Femur (tissue), 1 donor: ENCODE data around the gene LCK.

Source experiments
- DNase-seq: peaks from one replicate; pipeline ENCODE4 v3.0.0-alpha.2; 2017

The LCK gene

DNA sequence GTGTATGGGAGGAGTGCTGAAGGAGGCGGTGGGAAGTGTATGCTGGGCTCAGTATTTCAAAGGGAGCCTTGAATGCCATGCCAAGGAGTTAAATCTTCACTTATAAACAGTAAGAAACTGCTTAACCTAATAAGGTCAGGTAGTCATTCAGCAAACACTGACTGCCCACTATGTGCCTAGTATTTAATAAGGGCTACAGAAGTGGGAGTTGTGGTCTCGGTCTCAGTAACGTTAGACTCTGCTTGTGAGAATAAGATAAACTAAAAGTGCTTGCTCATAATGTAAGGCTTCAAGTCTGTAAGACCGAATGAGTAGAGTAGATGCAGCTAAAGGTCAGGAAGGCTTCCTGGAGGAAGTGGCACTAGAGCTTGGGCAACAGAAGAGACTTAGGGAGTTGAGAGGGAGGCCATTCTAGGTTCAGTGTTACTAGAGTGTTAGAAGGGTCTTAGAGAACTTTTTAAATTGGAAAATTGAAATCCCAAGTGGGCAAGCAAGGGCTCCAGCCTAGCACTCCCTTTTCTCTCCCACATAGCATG, 78.9 kb downstream of the LCK start:
- DNase-seq: no peak

DNA sequence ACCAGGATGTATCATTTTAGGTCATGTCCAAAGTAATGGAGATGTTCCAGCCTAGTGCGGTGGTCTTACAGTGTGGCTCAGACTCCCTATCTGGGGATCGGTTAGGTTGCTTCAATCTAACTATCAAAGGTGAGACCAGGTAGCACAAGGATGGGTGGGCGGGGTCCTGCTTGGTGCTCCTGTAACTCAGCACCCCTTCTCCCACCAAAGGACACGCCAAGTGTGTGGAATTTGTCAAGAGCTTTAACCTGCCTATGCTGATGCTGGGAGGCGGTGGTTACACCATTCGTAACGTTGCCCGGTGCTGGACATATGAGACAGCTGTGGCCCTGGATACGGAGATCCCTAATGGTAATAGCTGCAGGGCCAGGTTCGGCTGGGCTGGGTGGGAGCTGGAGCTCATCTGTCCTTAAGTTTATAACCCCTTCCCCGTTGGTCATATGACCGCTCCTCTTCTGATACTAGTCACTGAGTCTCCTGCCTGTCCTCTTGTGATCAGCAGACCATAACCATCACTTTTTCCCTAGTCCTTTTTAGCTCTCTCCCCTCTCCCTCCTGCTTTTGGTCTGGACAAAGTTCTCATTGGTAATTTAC, 79.6 kb downstream of the LCK start:
- DNase-seq: no peak

DNA sequence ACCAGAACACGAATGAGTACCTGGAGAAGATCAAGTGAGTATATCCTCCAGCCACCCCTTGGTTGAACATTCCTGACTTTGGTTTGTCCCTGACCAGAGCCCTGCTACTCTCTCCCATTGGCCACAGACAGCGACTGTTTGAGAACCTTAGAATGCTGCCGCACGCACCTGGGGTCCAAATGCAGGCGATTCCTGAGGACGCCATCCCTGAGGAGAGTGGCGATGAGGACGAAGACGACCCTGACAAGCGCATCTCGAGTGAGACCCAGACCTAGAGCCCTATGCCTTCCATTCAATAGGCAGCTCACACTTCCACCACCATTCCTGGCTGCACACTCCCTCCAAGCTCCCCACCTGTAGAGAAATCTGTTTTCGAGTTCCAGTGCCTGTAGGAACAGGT, 80.5 kb downstream of the LCK start:
- DNase-seq: no peak

DNA sequence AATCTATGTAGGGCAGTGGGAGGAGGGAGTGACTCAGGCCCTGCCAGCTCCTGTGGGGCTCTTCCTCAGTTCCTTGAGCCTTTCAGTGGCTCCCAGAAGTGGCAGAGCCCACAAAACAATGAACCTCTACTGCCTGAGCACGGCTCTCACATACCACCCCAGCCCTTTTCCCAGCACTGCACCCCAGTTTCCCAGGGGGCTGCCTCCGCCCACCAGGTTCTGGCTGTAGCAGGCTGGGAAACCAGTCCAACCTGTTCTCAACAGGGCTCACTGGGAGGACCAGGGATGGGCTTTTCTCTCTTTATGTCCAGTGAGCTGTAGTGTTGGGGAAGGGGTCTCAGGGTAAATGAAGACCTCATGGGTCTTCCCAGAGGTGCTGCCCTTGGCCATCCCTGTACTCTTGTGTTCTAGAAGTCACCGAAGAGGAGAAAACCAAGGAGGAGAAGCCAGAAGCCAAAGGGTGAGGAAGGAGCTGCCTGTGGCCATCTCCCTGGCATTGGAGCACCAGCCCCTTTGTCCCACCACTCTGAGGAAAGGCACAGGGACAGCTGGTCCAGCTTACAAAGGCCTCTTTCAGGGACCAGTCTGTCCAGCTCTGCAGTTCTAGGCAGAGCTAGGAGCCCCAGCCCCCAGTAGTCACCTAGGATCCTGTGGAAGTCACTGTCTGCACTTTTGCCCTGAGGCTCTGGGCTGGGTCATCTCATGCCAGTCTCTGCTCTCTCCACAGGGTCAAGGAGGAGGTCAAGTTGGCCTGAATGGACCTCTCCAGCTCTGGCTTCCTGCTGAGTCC, 81.4 kb downstream of the LCK start:
- DNase-seq: no peak

DNA sequence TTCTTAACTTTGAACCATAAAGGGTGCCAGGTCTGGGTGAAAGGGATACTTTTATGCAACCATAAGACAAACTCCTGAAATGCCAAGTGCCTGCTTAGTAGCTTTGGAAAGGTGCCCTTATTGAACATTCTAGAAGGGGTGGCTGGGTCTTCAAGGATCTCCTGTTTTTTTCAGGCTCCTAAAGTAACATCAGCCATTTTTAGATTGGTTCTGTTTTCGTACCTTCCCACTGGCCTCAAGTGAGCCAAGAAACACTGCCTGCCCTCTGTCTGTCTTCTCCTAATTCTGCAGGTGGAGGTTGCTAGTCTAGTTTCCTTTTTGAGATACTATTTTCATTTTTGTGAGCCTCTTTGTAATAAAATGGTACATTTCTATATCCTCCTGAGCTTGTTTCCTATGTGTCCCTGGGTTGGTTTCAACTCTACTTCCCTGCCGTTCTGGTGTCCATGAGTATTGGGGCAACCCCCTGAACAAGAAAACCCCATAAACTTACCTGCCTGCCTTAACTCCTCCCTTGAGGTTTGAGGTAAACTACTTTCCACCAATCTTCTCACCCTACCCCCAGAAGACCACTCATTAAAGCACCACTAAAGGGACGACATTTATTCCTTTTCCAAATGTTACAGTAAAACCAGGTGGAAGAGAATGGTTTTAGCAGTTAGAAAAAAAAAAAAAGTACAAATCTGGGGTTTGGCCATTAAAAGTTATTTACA, 82.3 kb downstream of the LCK start:
- DNase-seq: no peak

DNA sequence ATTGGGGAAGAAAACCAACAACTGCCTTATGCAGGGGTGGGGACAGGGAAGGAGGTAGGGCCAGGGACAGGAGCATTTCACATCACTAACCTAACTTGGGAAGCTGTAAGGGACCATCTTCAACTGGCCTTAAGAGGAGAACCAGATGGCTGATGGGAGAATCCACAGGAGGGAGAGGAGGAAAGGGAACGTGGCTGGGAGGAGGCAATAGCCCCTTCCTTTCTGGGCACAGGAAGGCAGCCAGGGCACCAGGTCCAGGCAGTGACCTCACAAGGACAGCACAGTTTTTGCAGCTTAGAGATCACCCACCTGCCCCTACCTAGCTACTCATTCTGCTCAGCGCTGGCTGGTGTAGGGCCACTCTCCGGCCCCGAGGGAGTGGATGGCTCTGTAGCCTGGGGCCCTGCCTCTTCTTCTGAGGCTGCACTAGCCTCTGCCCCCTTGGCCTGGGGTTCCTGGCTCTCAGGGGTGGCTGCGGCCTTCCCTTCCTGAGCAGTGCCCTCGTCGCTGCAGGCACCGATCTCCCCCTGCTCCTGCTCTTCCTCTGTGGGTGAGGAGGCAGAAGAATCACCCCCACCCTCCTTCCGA, 83.3 kb downstream of the LCK start:
- DNase-seq: no peak

DNA sequence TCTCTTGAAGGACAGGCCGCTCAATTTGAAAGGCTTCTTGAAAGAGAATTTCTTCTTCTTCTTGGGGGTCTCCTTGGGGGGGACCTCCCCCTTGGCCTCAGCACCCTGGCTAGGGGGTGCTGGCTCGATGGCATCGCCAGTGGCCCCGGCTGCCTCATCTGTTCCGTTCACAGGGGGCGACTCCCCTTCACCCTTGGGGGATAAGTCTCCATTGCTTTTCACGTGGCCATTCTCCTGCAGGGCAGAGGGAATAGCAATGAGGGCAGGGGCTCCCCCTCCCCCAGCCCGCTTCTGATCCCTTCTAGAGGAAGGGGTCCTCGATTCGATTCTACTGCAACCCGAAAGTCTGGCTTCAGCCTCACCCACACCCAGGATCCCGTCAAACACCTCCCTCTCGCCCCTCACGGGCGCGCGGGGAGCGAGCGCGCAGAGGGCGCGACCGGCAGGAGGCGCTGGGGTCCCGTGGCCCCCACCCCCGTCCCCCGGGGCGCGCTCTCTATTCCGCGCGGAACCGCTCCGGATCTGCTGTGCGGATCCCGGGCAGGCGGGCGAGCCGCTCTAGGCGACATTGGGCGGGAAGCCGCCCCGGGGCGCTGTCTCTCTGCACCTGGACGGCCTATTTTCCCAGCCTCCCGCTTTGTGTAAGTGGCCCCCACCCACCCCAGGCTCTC, 83.9 kb downstream of the LCK start:
- DNase-seq: peak; percentile 62

DNA sequence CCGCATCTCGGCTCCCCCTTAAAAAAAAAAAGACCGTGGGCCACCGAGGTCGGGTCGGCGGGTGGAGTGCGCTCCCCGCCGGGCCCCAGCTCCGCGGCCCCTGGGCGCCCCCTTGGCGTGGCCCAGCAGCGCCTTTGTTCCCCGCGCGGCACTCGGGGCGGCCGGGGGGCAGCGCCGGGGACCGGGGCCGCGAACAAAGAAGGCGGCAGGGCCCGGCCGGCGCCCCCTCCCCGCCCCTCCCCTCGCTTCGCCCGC, 84.4 kb downstream of the LCK start:
- no peak for DNase-seq
